HG03196 (cell line): ENCODE data around the gene TRMT1.

Source experiments
- ATAC-seq: cut with Tn5 transposase; IDR thresholded peaks from one replicate; pipeline ENCODE4 v1.9.1; 2021; ENCODE audit not compliant: unreplicated experiment

The TRMT1 gene

DNA sequence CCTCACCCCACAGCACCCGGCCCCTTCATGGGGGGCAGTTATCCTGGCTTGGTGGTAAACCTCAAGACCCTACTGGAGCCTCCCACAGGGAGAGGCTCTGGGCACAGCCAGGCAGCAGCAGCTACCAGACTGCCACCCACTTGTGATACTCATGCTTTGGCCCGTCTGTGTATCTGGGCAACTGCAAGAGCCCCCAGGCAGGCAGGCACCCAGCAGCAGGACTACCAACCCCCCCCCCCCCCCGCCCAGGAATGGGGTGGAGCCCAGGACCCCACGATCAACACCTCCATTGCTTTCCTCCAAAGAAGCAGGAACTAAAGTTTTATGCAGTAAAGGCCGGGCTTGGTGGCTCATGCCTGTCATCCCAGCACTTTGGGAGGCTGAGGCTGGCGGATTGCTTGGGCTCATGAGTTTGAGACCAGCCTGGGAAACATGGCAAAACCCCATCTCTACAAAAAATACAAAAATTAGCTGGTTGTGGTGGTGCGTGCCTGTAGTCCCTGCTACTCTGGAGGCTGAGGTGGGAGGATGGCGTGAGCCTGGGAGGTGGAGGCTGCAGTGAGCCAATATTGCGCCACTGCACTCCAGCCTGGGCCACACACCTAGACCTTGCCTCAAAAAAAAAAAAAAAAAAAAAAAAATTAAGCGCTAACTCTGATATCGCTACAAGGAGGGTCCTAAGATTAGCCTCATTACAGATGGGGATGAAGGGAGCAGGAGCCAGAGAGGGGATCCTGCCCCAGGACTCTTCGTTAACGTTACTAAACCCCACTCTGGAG is 12.8 kb downstream of the TRMT1 start:
- no peak for ATAC-seq

DNA sequence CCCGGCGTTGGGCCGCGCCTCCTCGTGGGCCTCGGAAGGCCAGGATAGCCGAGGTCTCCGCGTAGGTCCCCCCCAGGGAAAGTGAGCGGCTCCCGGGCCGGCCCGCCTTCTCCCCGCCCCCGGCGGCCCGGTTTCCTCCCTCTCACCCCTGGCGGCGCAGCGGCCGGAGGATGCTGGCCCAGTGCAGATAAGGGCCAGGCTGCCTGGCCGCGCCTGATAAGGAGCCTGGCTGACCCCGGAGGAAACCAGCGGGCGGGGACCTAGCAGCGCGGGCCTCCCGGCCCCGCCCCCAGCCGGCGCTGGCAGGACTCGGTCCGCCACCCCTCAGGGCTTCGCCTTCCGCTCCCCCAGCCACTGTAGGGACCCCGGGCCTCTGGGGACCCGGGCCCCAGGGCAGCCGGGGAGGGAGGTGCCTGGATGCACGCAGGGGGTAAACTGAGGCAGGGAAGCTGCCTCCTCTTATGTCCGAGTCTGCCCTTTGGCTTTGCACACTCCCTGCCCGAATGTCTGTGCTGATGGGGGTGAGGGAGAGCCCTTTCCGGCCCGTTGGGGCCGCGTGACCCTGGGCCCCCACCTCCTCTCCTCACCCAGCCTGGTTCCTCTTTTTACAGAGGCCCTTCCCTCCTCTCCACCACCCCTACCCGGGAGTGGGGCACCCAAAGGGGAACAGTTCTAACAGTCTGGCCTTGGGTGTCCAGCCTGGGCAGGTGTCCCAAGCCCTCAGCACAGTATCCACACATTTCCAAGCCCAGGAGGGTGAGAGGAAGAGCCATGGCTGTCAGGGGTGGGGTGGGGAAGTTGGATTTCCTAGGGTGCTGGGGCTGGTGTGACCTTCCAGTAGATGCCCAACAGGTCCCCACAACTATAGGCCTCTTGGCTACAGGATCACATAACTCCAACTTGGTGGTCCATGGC is 13.6 kb downstream of the TRMT1 start, which contains the start of gene LYL1:
LYL1 (minus strand) TSS at position 193 of the 915 bp plus-strand sequence. CDS start 1,687 bp downstream, outside the sequence.
- ATAC-seq = peak; percentile 38

DNA sequence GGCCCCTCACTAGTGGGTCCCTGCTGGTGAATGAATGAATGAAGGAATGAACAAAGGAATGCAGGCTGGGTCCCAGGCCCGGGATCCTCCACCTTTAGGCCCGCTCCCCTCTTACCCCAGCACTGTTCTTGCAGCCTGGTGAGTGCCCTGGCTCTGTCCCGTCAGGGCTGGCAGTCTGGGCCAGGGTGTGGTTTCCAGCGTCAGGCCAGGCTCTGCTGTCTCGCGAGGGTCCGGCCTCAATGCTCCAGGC is 14.2 kb downstream of the TRMT1 start:
- ATAC-seq = no peak

GRCh38 chr19:13101590-13102415 is 14.7 kb downstream of the TRMT1 start:
- no peak for ATAC-seq

DNA sequence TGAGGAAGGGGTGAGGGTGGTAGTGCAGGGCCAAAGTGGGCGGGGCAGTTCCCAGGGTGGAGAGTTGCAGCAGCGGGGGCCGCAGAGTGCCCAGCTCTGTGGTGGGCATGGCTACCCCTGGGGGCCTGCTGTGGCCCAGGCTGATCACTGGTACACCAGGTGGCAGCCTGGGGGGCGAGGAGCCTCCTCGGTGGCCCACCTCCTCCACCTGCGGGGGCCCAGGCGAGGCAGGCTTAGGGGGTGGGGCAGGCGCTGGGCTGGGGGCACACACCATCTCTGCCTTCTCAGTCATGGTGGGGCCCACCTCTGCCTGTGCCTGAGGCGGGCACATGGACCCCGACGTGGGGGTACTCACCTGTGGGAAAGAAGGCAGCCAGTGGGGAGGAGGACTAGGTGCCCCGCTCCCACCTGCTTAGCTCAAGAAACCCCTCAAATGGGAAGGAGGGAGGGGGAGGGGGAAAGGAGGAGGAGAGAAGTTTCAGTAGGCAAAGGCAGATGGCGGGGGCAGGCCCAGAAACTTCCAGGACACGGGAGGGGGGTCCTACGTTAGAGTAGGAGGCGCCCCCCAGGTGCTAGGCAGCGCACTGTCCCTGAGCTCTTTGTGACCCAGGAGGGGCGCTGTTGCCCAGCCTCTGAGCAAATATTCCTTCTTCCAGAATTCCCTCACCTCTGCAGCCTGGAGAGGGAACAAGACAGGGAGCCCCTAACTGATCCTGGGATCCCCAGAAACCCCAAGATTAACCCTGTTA is 15.5 kb downstream of the TRMT1 start:
- no peak for ATAC-seq

DNA sequence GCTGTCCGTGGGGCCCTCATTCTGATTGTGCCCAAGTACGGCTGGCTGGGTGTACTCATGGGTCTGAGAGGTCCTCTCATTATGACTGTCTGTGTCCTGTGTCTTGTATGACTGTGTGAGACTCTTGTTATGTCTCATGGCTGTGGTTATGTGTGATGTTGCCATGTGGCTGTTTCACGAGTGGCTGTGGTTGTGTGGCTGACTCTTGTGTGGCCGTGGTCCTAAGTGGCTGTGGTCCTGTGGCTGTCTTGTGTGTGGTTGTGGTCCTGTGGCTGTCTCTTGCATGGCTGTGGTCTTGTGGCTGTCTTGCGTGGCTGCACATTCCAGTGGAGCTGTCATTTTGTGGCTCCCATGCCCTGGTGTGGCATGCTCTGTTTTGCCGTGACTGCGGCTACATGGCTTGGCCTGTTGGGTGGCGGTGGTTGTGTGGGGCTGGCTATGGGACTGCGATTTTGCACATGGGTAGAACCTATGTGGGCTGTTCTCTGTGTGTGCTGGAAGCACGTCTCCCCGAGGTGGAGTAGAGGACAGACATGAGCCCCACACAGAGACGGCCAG is 16.4 kb downstream of the TRMT1 start:
- ATAC-seq = no peak

- ATAC-seq = no peak
These were observed 17.2 kb downstream of the TRMT1 start for GRCh38 chr19:13099073-13099999.

GRCh38 chr19:13098277-13099072 is 18.1 kb downstream of the TRMT1 start:
- ATAC-seq = no peak

GRCh38 chr19:13097463-13098258 is 18.9 kb downstream of the TRMT1 start:
- ATAC-seq = no peak

DNA sequence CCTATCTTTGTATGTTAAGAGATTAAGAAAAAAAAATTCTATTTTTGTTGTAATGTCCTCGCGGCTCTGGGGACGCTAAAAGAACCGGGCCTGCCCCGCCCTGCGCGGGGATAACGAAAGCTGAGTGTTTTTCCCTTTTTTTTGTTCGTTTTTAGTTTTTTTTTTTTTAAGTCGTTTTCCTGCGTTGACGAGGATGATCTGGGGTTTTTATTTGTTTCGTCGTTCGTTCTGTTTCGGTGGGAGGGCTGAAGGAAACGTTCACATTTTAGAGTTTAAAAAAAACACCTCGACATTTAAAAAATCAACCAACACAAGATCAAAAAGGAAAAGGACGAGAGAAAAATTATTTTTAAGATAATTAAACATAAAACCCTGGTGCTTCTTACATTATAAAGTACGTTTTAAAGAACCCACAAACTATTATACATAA is 19.5 kb downstream of the TRMT1 start:
- ATAC-seq = no peak

- ATAC-seq = no peak
These were observed 20.3 kb downstream of the TRMT1 start for GRCh38 chr19:13095934-13096927.

- ATAC-seq = no peak
These were observed 21.2 kb downstream of the TRMT1 start for GRCh38 chr19:13095393-13095784.

GRCh38 chr19:13094771-13095392 is 21.7 kb downstream of the TRMT1 start:
- no peak for ATAC-seq

DNA sequence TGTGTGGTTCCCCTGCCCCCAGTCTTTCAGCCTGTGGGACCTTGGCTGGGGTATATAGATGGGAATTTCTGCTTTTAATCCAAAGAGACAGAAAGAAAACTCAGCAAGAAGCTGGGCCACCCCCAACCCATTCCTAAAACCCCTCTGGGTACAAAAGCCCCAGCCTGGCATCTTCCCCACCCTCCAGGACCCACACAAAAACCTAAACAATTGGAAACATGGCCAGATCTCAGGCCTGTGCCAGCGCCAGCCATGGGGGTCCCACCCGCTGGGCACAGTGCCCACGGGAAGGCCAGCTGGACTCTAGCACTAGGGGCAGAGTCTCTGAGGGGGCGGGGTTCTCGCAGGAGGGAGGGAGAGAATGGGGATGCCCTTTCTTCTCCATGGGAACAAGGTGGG is 22.4 kb downstream of the TRMT1 start:
- no peak for ATAC-seq

- ATAC-seq = no peak
These were observed 23.0 kb downstream of the TRMT1 start for GRCh38 chr19:13093407-13094105.
